ENCODE results near the gene RAI14.

The RAI14 gene

GRCh38 chr5:34847552-34847951 is 191.4 kb downstream of the RAI14 start:
- no peak for DNase-seq (ENCODE audit: low read depth)
- Histone ChIP-seq H3K4me3 (ENCODE audit: low read length) (no peak overlapping the region), H3K9me3 (ENCODE audit: control insufficient read depth, low read length) (no peaks in the 10 kb centered on the region), H3K36me3 (ENCODE audit: control insufficient read depth, insufficient read depth, low read length, severe bottlenecking) (no peaks in the 10 kb centered on the region), H3K27me3 (replicated peaks; ENCODE audit: control insufficient read depth, insufficient read depth, low read length) (no peaks in the 10 kb centered on the region), H3K4me1 (ENCODE audit: control insufficient read depth, insufficient read depth, low read length) (peaks cover 13% of the 10 kb centered on the region), H3K9ac (ENCODE audit: low read length) (no peak overlapping the region)

GRCh38 chr5:34848230-34848629 is 192.1 kb downstream of the RAI14 start:
- Histone ChIP-seq H3K36me3 (ENCODE audit: control insufficient read depth, insufficient read depth, low read length, severe bottlenecking) (no peaks in the 10 kb centered on the region), H3K9ac (ENCODE audit: low read length) (no peak overlapping the region), H3K4me3 (ENCODE audit: low read length) (no peak overlapping the region), H3K27me3 (replicated peaks; ENCODE audit: control insufficient read depth, insufficient read depth, low read length) (no peaks in the 10 kb centered on the region), H3K4me1 (ENCODE audit: control insufficient read depth, insufficient read depth, low read length) (peaks cover 10% of the 10 kb centered on the region), H3K9me3 (ENCODE audit: control insufficient read depth, low read length) (no peaks in the 10 kb centered on the region)
- no peak for DNase-seq (ENCODE audit: low read depth)

GRCh38 chr5:34849253-34849652 is 193.1 kb downstream of the RAI14 start:
- no peaks in the 10 kb centered on the region for H3K27me3 ChIP-seq (replicated peaks; ENCODE audit: control insufficient read depth, insufficient read depth, low read length)
- no peaks in the 10 kb centered on the region for H3K9me3 ChIP-seq (ENCODE audit: control insufficient read depth, low read length)

GRCh38 chr5:34854459-34855174 is 198.5 kb downstream of the RAI14 start:
- Histone ChIP-seq H3K4me1 (ENCODE audit: control insufficient read depth, insufficient read depth, low read length) (peaks cover 18% of the 10 kb centered on the region), H3K36me3 (ENCODE audit: control insufficient read depth, insufficient read depth, low read length, severe bottlenecking) (no peaks in the 10 kb centered on the region), H3K4me3 (ENCODE audit: low read length) (no peak overlapping the region), H3K9me3 (ENCODE audit: control insufficient read depth, low read length) (no peaks in the 10 kb centered on the region), H3K27me3 (replicated peaks; ENCODE audit: control insufficient read depth, insufficient read depth, low read length) (no peaks in the 10 kb centered on the region), H3K9ac (ENCODE audit: low read length) (no peak overlapping the region)
- no peak for DNase-seq (ENCODE audit: low read depth)

More at GRCh38 chr5:34849253-34849652, 193.1 kb downstream of the RAI14 start:
- no peak overlapping the region for H3K9ac ChIP-seq (ENCODE audit: low read length)
- no peak for DNase-seq (ENCODE audit: low read depth)
- no peaks in the 10 kb centered on the region for H3K36me3 ChIP-seq (ENCODE audit: control insufficient read depth, insufficient read depth, low read length, severe bottlenecking)
- H3K4me3 ChIP-seq (ENCODE audit: low read length): no peak overlapping the region
- peaks cover under 1% of the 10 kb centered on the region for H3K4me1 ChIP-seq (ENCODE audit: control insufficient read depth, insufficient read depth, low read length)

GRCh38 chr5:34857161-34857560 is 201.0 kb downstream of the RAI14 start:
- no peaks in the 10 kb centered on the region for H3K27me3 ChIP-seq (replicated peaks; ENCODE audit: control insufficient read depth, insufficient read depth, low read length)
- H3K9me3 ChIP-seq (ENCODE audit: control insufficient read depth, low read length): no peaks in the 10 kb centered on the region
- peaks cover 18% of the 10 kb centered on the region for H3K4me1 ChIP-seq (ENCODE audit: control insufficient read depth, insufficient read depth, low read length)
- H3K9ac ChIP-seq (ENCODE audit: low read length): no peak overlapping the region
- peak; percentile 26 for DNase-seq (ENCODE audit: low read depth)
- no peak overlapping the region for H3K4me3 ChIP-seq (ENCODE audit: low read length)
- no peaks in the 10 kb centered on the region for H3K36me3 ChIP-seq (ENCODE audit: control insufficient read depth, insufficient read depth, low read length, severe bottlenecking)

- Histone ChIP-seq H3K4me3 (ENCODE audit: low read length) (no peak overlapping the region), H3K9ac (ENCODE audit: low read length) (no peak overlapping the region), H3K9me3 (ENCODE audit: control insufficient read depth, low read length) (no peaks in the 10 kb centered on the region), H3K27me3 (replicated peaks; ENCODE audit: control insufficient read depth, insufficient read depth, low read length) (no peaks in the 10 kb centered on the region), H3K36me3 (ENCODE audit: control insufficient read depth, insufficient read depth, low read length, severe bottlenecking) (no peaks in the 10 kb centered on the region), H3K4me1 (ENCODE audit: control insufficient read depth, insufficient read depth, low read length) (peaks cover 18% of the 10 kb centered on the region)
- no peak for DNase-seq (ENCODE audit: low read depth)
Observed at GRCh38 chr5:34857894-34858293, 201.8 kb downstream of the RAI14 start.

GRCh38 chr5:34858790-34859189 is 202.7 kb downstream of the RAI14 start:
- H3K4me3 ChIP-seq (ENCODE audit: low read length): no peak overlapping the region
- peak; percentile 56 for DNase-seq (ENCODE audit: low read depth)
- no peak overlapping the region for H3K9ac ChIP-seq (ENCODE audit: low read length)
- H3K4me1 ChIP-seq (ENCODE audit: control insufficient read depth, insufficient read depth, low read length): peaks cover 18% of the 10 kb centered on the region
- H3K36me3 ChIP-seq (ENCODE audit: control insufficient read depth, insufficient read depth, low read length, severe bottlenecking): no peaks in the 10 kb centered on the region
- H3K9me3 ChIP-seq (ENCODE audit: control insufficient read depth, low read length): no peaks in the 10 kb centered on the region
- no peaks in the 10 kb centered on the region for H3K27me3 ChIP-seq (replicated peaks; ENCODE audit: control insufficient read depth, insufficient read depth, low read length)

GRCh38 chr5:34859253-34859652 is 203.1 kb downstream of the RAI14 start:
- H3K9me3 ChIP-seq (ENCODE audit: control insufficient read depth, low read length): no peaks in the 10 kb centered on the region
- H3K4me3 ChIP-seq (ENCODE audit: low read length): no peak overlapping the region
- no peaks in the 10 kb centered on the region for H3K27me3 ChIP-seq (replicated peaks; ENCODE audit: control insufficient read depth, insufficient read depth, low read length)
- no peaks in the 10 kb centered on the region for H3K36me3 ChIP-seq (ENCODE audit: control insufficient read depth, insufficient read depth, low read length, severe bottlenecking)
- H3K4me1 ChIP-seq (ENCODE audit: control insufficient read depth, insufficient read depth, low read length): peaks cover 18% of the 10 kb centered on the region
- DNase-seq (ENCODE audit: low read depth): no peak
- no peak overlapping the region for H3K9ac ChIP-seq (ENCODE audit: low read length)

GRCh38 chr5:34863946-34864345 is 207.8 kb downstream of the RAI14 start:
- Histone ChIP-seq H3K4me1 (ENCODE audit: control insufficient read depth, insufficient read depth, low read length) (peaks cover 4% of the 10 kb centered on the region), H3K9ac (ENCODE audit: low read length) (no peak overlapping the region), H3K4me3 (ENCODE audit: low read length) (no peak overlapping the region), H3K27me3 (replicated peaks; ENCODE audit: control insufficient read depth, insufficient read depth, low read length) (no peaks in the 10 kb centered on the region), H3K36me3 (ENCODE audit: control insufficient read depth, insufficient read depth, low read length, severe bottlenecking) (no peaks in the 10 kb centered on the region), H3K9me3 (ENCODE audit: control insufficient read depth, low read length) (no peaks in the 10 kb centered on the region)
- no peak for DNase-seq (ENCODE audit: low read depth)

- Histone ChIP-seq H3K27me3 (replicated peaks; ENCODE audit: control insufficient read depth, insufficient read depth, low read length) (no peaks in the 10 kb centered on the region), H3K36me3 (ENCODE audit: control insufficient read depth, insufficient read depth, low read length, severe bottlenecking) (no peaks in the 10 kb centered on the region), H3K4me3 (ENCODE audit: low read length) (no peak overlapping the region), H3K4me1 (ENCODE audit: control insufficient read depth, insufficient read depth, low read length) (no peaks in the 10 kb centered on the region), H3K9ac (ENCODE audit: low read length) (no peak overlapping the region), H3K9me3 (ENCODE audit: control insufficient read depth, low read length) (no peaks in the 10 kb centered on the region)
- no peak for DNase-seq (ENCODE audit: low read depth)
Observed at GRCh38 chr5:34865091-34865490, 209.0 kb downstream of the RAI14 start.

- H3K9ac ChIP-seq (ENCODE audit: low read length): no peak overlapping the region
- no peaks in the 10 kb centered on the region for H3K9me3 ChIP-seq (ENCODE audit: control insufficient read depth, low read length)
- DNase-seq (ENCODE audit: low read depth): no peak
- no peak overlapping the region for H3K4me3 ChIP-seq (ENCODE audit: low read length)
- no peaks in the 10 kb centered on the region for H3K27me3 ChIP-seq (replicated peaks; ENCODE audit: control insufficient read depth, insufficient read depth, low read length)
- H3K4me1 ChIP-seq (ENCODE audit: control insufficient read depth, insufficient read depth, low read length): no peaks in the 10 kb centered on the region
- no peaks in the 10 kb centered on the region for H3K36me3 ChIP-seq (ENCODE audit: control insufficient read depth, insufficient read depth, low read length, severe bottlenecking)
Observed at GRCh38 chr5:34866989-34867471, 210.9 kb downstream of the RAI14 start.

- no peaks in the 10 kb centered on the region for H3K9me3 ChIP-seq (ENCODE audit: control insufficient read depth, low read length)
- DNase-seq (ENCODE audit: low read depth): no peak
- H3K27me3 ChIP-seq (replicated peaks; ENCODE audit: control insufficient read depth, insufficient read depth, low read length): no peaks in the 10 kb centered on the region
- H3K4me1 ChIP-seq (ENCODE audit: control insufficient read depth, insufficient read depth, low read length): no peaks in the 10 kb centered on the region
- H3K9ac ChIP-seq (ENCODE audit: low read length): no peak overlapping the region
- no peaks in the 10 kb centered on the region for H3K36me3 ChIP-seq (ENCODE audit: control insufficient read depth, insufficient read depth, low read length, severe bottlenecking)
- H3K4me3 ChIP-seq (ENCODE audit: low read length): no peak overlapping the region
Observed at GRCh38 chr5:34867660-34868059, 211.5 kb downstream of the RAI14 start.

Data from adipocyte (in vitro differentiated cells).